K562 (cell line): ENCODE results near the gene DCTN5. TPM values are rescaled to one million over a fixed set of nuclear protein-coding genes. Genes with fewer than 3 reads are reported as not detected.

Experiments used
- MCM2 ChIP-seq: fragments of 450-650 bp; IDR thresholded peaks from 2 replicates; pipeline ENCODE4 v1.6.1; 2017; ENCODE audit warnings: low read depth, mild to moderate bottlenecking
- NFXL1 ChIP-seq: fragments of 450-650 bp; formaldehyde crosslinking; IDR thresholded peaks from 2 replicates; pipeline ENCODE4 v1.4.0; 2021; ENCODE audit warnings: mild to moderate bottlenecking
- PHB ChIP-seq: fragments of 250-450 bp; sonication (Bioruptor Pico); IDR thresholded peaks from 2 replicates; pipeline ENCODE4 v1.5.0; 2021
- STAT5A ChIP-seq: IDR thresholded peaks from 2 replicates; pipeline ENCODE4 v1.6.1; 2012; ENCODE audit warnings: low read length, inconsistent platforms, borderline replicate concordance
- polyA plus RNA-seq, 8 experiments: library from polyadenylated mRNA; depleted of rRNA in 4 of 8; stranded (reverse) in 5 of 8; unstranded in 3 of 8; fragments of >200 nt; fragmentation: Nextera tagmentation in 2 of 8; fragmentation: Illumina TruSeq in 1 of 8; extraction: Ambion mirVana in 2 of 8; extraction: Trizol in 1 of 8; gene quantifications; 2 replicates each; pipeline versions ENCODE4 v1.2.1 to v1.2.3, GENCODE V29; 2011 to 2014; ENCODE audit warnings: inconsistent platforms in 1 of 8, missing spikeins in 1 of 8
- total RNA-seq, 7 experiments: library from RNA; depleted of rRNA in 6 of 7; stranded (reverse); fragments of >200 nt in 6 of 7; fragmentation: Illumina TruSeq in 2 of 7; extraction: Trizol in 2 of 7; gene quantifications; 2 replicates each; pipeline versions ENCODE4 v1.2.1 to v1.2.3, GENCODE V29; 2011 to 2021; ENCODE audit warnings: low replicate concordance in 1 of 7
- TF ChIP-seq, protein P1 (sequence below): fragments of 200-600 bp; sonication (generic); IDR thresholded peaks from one replicate; pipeline ENCODE4 v1.6.1; 2012; ENCODE audit warnings: mild to moderate bottlenecking, low read depth, low read length, inconsistent platforms

Gene DCTN5
- total and polyA plus RNA-seq, 9 of the 15 experiments (the other 6 are each of a cell fraction or from before 2014, with no cell fraction given), result 35.8 to 149 (median 75.9) TPM

DNA sequence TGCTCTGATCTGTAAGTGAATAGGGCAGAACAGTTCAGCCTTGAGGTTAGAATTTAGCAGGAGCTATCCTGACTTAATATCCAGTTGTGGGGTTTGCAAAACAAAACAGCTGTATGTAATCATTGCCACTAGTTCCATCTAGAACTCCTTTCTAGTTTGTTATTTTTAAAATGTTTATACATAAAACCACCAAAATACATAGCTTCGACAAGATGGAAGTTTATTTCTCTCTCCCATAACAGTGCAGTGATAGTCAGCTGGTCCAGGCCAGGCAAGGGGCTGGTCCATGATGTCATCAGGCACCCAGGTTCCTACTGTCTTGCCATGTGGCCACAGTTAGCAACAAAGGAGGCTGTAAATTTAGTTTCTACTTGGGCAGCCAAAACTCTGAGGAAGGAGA lies 27.0 kb downstream of the DCTN5 start (continued):
- TF ChIP-seq, protein P1, sequence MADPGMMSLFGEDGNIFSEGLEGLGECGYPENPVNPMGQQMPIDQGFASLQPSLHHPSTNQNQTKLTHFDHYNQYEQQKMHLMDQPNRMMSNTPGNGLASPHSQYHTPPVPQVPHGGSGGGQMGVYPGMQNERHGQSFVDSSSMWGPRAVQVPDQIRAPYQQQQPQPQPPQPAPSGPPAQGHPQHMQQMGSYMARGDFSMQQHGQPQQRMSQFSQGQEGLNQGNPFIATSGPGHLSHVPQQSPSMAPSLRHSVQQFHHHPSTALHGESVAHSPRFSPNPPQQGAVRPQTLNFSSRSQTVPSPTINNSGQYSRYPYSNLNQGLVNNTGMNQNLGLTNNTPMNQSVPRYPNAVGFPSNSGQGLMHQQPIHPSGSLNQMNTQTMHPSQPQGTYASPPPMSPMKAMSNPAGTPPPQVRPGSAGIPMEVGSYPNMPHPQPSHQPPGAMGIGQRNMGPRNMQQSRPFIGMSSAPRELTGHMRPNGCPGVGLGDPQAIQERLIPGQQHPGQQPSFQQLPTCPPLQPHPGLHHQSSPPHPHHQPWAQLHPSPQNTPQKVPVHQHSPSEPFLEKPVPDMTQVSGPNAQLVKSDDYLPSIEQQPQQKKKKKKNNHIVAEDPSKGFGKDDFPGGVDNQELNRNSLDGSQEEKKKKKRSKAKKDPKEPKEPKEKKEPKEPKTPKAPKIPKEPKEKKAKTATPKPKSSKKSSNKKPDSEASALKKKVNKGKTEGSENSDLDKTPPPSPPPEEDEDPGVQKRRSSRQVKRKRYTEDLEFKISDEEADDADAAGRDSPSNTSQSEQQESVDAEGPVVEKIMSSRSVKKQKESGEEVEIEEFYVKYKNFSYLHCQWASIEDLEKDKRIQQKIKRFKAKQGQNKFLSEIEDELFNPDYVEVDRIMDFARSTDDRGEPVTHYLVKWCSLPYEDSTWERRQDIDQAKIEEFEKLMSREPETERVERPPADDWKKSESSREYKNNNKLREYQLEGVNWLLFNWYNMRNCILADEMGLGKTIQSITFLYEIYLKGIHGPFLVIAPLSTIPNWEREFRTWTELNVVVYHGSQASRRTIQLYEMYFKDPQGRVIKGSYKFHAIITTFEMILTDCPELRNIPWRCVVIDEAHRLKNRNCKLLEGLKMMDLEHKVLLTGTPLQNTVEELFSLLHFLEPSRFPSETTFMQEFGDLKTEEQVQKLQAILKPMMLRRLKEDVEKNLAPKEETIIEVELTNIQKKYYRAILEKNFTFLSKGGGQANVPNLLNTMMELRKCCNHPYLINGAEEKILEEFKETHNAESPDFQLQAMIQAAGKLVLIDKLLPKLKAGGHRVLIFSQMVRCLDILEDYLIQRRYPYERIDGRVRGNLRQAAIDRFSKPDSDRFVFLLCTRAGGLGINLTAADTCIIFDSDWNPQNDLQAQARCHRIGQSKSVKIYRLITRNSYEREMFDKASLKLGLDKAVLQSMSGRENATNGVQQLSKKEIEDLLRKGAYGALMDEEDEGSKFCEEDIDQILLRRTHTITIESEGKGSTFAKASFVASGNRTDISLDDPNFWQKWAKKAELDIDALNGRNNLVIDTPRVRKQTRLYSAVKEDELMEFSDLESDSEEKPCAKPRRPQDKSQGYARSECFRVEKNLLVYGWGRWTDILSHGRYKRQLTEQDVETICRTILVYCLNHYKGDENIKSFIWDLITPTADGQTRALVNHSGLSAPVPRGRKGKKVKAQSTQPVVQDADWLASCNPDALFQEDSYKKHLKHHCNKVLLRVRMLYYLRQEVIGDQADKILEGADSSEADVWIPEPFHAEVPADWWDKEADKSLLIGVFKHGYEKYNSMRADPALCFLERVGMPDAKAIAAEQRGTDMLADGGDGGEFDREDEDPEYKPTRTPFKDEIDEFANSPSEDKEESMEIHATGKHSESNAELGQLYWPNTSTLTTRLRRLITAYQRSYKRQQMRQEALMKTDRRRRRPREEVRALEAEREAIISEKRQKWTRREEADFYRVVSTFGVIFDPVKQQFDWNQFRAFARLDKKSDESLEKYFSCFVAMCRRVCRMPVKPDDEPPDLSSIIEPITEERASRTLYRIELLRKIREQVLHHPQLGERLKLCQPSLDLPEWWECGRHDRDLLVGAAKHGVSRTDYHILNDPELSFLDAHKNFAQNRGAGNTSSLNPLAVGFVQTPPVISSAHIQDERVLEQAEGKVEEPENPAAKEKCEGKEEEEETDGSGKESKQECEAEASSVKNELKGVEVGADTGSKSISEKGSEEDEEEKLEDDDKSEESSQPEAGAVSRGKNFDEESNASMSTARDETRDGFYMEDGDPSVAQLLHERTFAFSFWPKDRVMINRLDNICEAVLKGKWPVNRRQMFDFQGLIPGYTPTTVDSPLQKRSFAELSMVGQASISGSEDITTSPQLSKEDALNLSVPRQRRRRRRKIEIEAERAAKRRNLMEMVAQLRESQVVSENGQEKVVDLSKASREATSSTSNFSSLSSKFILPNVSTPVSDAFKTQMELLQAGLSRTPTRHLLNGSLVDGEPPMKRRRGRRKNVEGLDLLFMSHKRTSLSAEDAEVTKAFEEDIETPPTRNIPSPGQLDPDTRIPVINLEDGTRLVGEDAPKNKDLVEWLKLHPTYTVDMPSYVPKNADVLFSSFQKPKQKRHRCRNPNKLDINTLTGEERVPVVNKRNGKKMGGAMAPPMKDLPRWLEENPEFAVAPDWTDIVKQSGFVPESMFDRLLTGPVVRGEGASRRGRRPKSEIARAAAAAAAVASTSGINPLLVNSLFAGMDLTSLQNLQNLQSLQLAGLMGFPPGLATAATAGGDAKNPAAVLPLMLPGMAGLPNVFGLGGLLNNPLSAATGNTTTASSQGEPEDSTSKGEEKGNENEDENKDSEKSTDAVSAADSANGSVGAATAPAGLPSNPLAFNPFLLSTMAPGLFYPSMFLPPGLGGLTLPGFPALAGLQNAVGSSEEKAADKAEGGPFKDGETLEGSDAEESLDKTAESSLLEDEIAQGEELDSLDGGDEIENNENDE, result no peak
- TF ChIP-seq PHB (no peak), MCM2 (no peak), NFXL1 (CRISPR knock-in tag) (no peak), STAT5A (no peak)
